SK-N-SH treated with all-trans-retinoic acid at 6 μM for 48 hours (cell line): ENCODE measurements around the gene VANGL1.

Experiments
- ATAC-seq: fragments of 200-7000 bp; cut with Tn5 transposase; 3 replicates; pipeline ENCODE4 v1.9.1; 2020; ENCODE audit warnings: mild to moderate bottlenecking, moderate library complexity
- ARNTL ChIP-seq: fragments of 450-650 bp; formaldehyde crosslinking; IDR thresholded peaks from 2 replicates; pipeline ENCODE4 v1.5.0; 2020; ENCODE audit warnings: low read depth, mild to moderate bottlenecking, moderate library complexity, borderline replicate concordance
- BACH2 ChIP-seq: fragments of 250-450 bp; sonication (Bioruptor Pico); IDR thresholded peaks from 2 replicates; pipeline ENCODE4 v1.9.0; 2021; ENCODE audit warnings: mild to moderate bottlenecking, borderline replicate concordance
- CSDC2 ChIP-seq: fragments of 250-450 bp; sonication (Bioruptor Pico); IDR thresholded peaks from 2 replicates; pipeline ENCODE4 v1.5.0; 2020; ENCODE audit warnings: mild to moderate bottlenecking, moderate library complexity
- ESRRG ChIP-seq: fragments of 250-450 bp; sonication (Bioruptor Pico); IDR thresholded peaks from 2 replicates; pipeline ENCODE4 v1.6.1; 2021; ENCODE audit warnings: mild to moderate bottlenecking
- ISL1 ChIP-seq: fragments of 250-450 bp; sonication (Bioruptor Pico); IDR thresholded peaks from 2 replicates; pipeline ENCODE4 v2.1.2; 2022; ENCODE audit warnings: mild to moderate bottlenecking, moderate library complexity
- OSR1 ChIP-seq: fragments of 250-450 bp; sonication (Bioruptor Pico); IDR thresholded peaks from 2 replicates; pipeline ENCODE4 v1.8.0; 2022; ENCODE audit warnings: moderate library complexity, mild to moderate bottlenecking, inconsistent platforms
- PPARA ChIP-seq: fragments of 250-450 bp; sonication (Bioruptor Pico); IDR thresholded peaks from 2 replicates; pipeline ENCODE4 v1.5.0; 2020; ENCODE audit warnings: mild to moderate bottlenecking, borderline replicate concordance
- RARB ChIP-seq: fragments of 250-450 bp; sonication (Bioruptor Pico); IDR thresholded peaks from 2 replicates; pipeline ENCODE4 v1.8.0; 2021; ENCODE audit warnings: mild to moderate bottlenecking, moderate library complexity
- SNAI2 ChIP-seq: fragments of 250-450 bp; sonication (Bioruptor Pico); IDR thresholded peaks from 2 replicates; pipeline ENCODE4 v1.5.0; 2020; ENCODE audit warnings: mild to moderate bottlenecking, moderate library complexity
- TCF4 ChIP-seq: fragments of 250-450 bp; sonication (Bioruptor Pico); IDR thresholded peaks from 2 replicates; pipeline ENCODE4 v1.8.0; 2021; ENCODE audit warnings: mild to moderate bottlenecking, moderate library complexity, borderline replicate concordance
- TOX ChIP-seq: fragments of 250-450 bp; sonication (Bioruptor Pico); IDR thresholded peaks from 2 replicates; pipeline ENCODE4 v1.8.0; 2021; ENCODE audit warnings: mild to moderate bottlenecking, moderate library complexity, borderline replicate concordance
- ZC3H10 ChIP-seq: fragments of 250-450 bp; sonication (Bioruptor Pico); IDR thresholded peaks from 2 replicates; pipeline ENCODE4 v1.5.1; 2021; ENCODE audit warnings: mild to moderate bottlenecking, moderate library complexity
- ZFP3 ChIP-seq: fragments of 250-450 bp; sonication (Bioruptor Pico); IDR thresholded peaks from 2 replicates; pipeline ENCODE4 v1.5.0; 2020; ENCODE audit warnings: mild to moderate bottlenecking, moderate library complexity
- ZFP30 ChIP-seq: fragments of 450-650 bp; formaldehyde crosslinking; IDR thresholded peaks from 2 replicates; pipeline ENCODE4 v1.5.0; 2022; ENCODE audit warnings: mild to moderate bottlenecking, moderate library complexity
- ZNF565 ChIP-seq: fragments of 450-650 bp; formaldehyde crosslinking; conservative IDR thresholded peaks from 2 replicates; pipeline ENCODE4 v1.5.0; 2020; ENCODE audit warnings: low read depth, mild to moderate bottlenecking, moderate library complexity
- ZNF70 ChIP-seq: fragments of 450-650 bp; formaldehyde crosslinking; IDR thresholded peaks from 2 replicates; pipeline ENCODE4 v1.5.0; 2020; ENCODE audit warnings: mild to moderate bottlenecking, moderate library complexity
- ZNF8 ChIP-seq: fragments of 450-650 bp; formaldehyde crosslinking; IDR thresholded peaks from 2 replicates; pipeline ENCODE4 v1.5.0; 2020; ENCODE audit warnings: mild to moderate bottlenecking, moderate library complexity
- TF ChIP-seq, protein P1 (sequence below): fragments of 250-450 bp; sonication (Bioruptor Pico); IDR thresholded peaks from 2 replicates; pipeline ENCODE4 v1.8.0; 2021; ENCODE audit warnings: low read depth, mild to moderate bottlenecking, moderate library complexity, borderline replicate concordance
- TF ChIP-seq, protein P2 (sequence below): fragments of 250-450 bp; sonication (Bioruptor Pico); IDR thresholded peaks from 2 replicates; pipeline ENCODE4 v1.8.0; 2020; ENCODE audit warnings: mild to moderate bottlenecking, moderate library complexity, borderline replicate concordance
- TF ChIP-seq, protein P3 (sequence below): fragments of 250-450 bp; sonication (Bioruptor Pico); IDR thresholded peaks from 2 replicates; pipeline ENCODE4 v1.5.1; 2020; ENCODE audit warnings: low read depth, mild to moderate bottlenecking, moderate library complexity
- TF ChIP-seq, protein P4 (sequence below): fragments of 250-450 bp; sonication (Bioruptor Pico); IDR thresholded peaks from 2 replicates; pipeline ENCODE4 v1.5.0; 2020; ENCODE audit warnings: mild to moderate bottlenecking, moderate library complexity
- TF ChIP-seq, protein P5 (sequence below): fragments of 250-450 bp; sonication (Bioruptor Pico); IDR thresholded peaks from 2 replicates; pipeline ENCODE4 v1.5.1; 2021; ENCODE audit warnings: mild to moderate bottlenecking, moderate library complexity

VANGL1 gene

DNA sequence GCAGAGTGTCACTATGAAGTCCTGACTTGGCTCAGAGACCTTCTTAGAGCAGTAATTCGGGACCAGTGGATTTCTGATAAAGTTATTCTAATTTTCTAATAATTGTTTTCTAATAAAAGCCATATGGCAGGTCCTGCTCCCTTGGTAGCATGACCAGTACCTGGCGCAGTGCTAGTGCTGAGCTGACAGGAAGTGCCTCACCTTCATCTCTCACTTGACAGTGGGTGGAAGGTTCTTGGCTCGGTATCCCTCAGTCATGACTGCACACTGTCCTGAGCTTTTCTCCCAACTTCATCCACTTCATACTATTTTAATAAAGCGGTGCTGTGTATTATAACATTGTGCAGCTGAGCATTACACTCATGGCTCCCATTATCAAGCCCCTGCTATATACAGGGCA is 14.1 kb downstream of the VANGL1 start:
- no peak for TF ChIP-seq ZNF565
- no peak for ATAC-seq

DNA sequence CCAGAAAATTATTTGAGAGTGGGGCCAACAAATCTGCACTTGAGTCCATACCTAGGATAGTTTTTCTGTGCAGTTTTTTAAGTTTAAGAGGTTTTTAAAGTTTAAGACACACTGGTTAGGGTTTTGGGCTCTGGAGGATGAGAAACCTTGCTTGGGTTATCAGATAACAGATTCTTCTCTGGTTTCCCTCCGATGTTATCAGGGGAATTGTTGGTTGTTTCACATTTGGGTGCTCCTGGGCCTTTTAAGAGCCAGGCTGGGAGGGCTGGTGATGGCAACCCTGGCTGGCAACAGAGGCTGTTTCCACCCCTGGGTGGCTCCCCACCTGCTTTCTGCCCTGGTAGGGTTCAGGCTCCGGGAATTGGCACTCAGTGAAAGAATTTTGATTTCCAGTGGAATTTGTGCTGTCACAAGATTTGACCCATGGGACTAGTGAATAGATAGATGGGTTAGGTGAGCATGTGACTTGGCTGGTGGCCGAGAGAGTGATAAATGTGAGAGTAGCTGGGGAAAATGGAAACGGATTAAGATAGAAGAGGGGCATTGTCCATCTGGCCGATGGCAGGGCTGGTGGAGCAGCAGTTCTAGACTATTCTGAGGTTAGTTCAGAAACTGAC is 14.8 kb downstream of the VANGL1 start:
- ATAC-seq = no peak
- no peak for TF ChIP-seq BACH2 (CRISPR knock-in tag)
- TF ChIP-seq, protein P1, sequence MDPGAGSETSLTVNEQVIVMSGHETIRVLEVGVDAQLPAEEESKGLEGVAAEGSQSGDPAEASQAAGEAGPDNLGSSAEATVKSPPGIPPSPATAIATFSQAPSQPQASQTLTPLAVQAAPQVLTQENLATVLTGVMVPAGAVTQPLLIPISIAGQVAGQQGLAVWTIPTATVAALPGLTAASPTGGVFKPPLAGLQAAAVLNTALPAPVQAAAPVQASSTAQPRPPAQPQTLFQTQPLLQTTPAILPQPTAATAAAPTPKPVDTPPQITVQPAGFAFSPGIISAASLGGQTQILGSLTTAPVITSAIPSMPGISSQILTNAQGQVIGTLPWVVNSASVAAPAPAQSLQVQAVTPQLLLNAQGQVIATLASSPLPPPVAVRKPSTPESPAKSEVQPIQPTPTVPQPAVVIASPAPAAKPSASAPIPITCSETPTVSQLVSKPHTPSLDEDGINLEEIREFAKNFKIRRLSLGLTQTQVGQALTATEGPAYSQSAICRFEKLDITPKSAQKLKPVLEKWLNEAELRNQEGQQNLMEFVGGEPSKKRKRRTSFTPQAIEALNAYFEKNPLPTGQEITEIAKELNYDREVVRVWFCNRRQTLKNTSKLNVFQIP = no peak
- TF ChIP-seq, protein P2, sequence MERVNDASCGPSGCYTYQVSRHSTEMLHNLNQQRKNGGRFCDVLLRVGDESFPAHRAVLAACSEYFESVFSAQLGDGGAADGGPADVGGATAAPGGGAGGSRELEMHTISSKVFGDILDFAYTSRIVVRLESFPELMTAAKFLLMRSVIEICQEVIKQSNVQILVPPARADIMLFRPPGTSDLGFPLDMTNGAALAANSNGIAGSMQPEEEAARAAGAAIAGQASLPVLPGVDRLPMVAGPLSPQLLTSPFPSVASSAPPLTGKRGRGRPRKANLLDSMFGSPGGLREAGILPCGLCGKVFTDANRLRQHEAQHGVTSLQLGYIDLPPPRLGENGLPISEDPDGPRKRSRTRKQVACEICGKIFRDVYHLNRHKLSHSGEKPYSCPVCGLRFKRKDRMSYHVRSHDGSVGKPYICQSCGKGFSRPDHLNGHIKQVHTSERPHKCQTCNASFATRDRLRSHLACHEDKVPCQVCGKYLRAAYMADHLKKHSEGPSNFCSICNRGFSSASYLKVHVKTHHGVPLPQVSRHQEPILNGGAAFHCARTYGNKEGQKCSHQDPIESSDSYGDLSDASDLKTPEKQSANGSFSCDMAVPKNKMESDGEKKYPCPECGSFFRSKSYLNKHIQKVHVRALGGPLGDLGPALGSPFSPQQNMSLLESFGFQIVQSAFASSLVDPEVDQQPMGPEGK (CRISPR knock-in tag) = no peak
- TF ChIP-seq, protein P3, sequence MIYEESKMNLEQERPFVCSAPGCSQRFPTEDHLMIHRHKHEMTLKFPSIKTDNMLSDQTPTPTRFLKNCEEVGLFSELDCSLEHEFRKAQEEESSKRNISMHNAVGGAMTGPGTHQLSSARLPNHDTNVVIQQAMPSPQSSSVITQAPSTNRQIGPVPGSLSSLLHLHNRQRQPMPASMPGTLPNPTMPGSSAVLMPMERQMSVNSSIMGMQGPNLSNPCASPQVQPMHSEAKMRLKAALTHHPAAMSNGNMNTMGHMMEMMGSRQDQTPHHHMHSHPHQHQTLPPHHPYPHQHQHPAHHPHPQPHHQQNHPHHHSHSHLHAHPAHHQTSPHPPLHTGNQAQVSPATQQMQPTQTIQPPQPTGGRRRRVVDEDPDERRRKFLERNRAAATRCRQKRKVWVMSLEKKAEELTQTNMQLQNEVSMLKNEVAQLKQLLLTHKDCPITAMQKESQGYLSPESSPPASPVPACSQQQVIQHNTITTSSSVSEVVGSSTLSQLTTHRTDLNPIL (CRISPR knock-in tag) = no peak
- TF ChIP-seq TOX = no peak
- TF ChIP-seq CSDC2 = no peak
- TF ChIP-seq ARNTL (CRISPR knock-in tag) = no peak
- TF ChIP-seq RARB (CRISPR knock-in tag) = no peak
- TF ChIP-seq ZNF8 (CRISPR knock-in tag) = no peak
- no peak for TF ChIP-seq ZNF70

DNA sequence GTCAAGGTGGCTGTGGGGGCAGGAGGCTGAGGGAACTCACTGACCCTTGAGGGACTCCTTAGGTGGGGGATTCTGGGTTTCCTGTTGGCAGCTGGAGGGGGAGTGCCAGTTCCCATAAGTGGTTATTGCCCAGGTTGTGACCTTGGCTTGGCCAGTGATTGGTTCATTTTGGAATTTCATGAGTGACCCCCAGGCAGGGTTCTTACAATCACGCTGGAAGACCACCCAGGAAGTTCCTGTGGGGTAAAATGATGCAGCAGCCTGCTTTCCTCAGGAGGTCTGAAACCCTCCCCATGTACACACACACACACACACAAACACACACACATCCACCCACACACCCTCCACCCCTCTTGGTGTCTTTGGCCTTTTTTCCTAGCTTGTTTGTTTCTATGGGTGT is 16.9 kb downstream of the VANGL1 start:
- TF ChIP-seq PPARA (CRISPR knock-in tag) (no peak), SNAI2 (no peak), ARNTL (CRISPR knock-in tag) (no peak), TCF4 (CRISPR knock-in tag) (no peak), ZNF70 (no peak), ZNF565 (no peak), CSDC2 (no peak)
- TF ChIP-seq, all 23 proteins: peak for 0
- ATAC-seq = no peak

DNA sequence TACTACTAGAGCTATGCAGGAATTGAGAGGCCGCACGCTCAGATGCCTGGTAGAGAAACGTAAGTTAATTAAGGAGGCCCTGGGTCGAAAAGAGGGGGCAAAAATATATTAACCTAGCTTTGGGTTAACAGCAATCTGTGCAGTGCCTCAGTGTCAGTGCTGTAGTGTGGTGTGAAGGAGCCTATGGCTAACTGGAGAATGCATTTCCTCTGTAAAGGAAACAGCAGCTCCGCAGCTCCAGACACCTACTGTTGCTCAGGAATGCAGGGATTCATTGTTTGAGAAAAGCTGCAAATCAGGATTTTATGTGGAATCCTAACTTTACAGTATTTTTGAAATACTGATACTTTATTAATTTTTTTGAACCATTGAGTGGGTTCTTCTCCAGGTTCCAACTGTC is 18.4 kb downstream of the VANGL1 start:
- no peak for ATAC-seq
- TF ChIP-seq ZNF565 (no peak), ZFP30 (no peak), ISL1 (CRISPR knock-in tag) (no peak), TOX (no peak), RARB (CRISPR knock-in tag) (no peak), ZC3H10 (CRISPR knock-in tag) (no peak), ZNF8 (CRISPR knock-in tag) (no peak), CSDC2 (no peak), OSR1 (CRISPR knock-in tag) (no peak), ARNTL (CRISPR knock-in tag) (no peak), TCF4 (CRISPR knock-in tag) (no peak), BACH2 (CRISPR knock-in tag) (no peak), ZFP3 (CRISPR knock-in tag) (no peak), ZNF70 (no peak), ESRRG (CRISPR knock-in tag) (no peak)
- TF ChIP-seq, protein P3 (CRISPR knock-in tag) = no peak
- TF ChIP-seq, protein P4, sequence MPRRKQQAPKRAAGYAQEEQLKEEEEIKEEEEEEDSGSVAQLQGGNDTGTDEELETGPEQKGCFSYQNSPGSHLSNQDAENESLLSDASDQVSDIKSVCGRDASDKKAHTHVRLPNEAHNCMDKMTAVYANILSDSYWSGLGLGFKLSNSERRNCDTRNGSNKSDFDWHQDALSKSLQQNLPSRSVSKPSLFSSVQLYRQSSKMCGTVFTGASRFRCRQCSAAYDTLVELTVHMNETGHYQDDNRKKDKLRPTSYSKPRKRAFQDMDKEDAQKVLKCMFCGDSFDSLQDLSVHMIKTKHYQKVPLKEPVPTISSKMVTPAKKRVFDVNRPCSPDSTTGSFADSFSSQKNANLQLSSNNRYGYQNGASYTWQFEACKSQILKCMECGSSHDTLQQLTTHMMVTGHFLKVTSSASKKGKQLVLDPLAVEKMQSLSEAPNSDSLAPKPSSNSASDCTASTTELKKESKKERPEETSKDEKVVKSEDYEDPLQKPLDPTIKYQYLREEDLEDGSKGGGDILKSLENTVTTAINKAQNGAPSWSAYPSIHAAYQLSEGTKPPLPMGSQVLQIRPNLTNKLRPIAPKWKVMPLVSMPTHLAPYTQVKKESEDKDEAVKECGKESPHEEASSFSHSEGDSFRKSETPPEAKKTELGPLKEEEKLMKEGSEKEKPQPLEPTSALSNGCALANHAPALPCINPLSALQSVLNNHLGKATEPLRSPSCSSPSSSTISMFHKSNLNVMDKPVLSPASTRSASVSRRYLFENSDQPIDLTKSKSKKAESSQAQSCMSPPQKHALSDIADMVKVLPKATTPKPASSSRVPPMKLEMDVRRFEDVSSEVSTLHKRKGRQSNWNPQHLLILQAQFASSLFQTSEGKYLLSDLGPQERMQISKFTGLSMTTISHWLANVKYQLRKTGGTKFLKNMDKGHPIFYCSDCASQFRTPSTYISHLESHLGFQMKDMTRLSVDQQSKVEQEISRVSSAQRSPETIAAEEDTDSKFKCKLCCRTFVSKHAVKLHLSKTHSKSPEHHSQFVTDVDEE (CRISPR knock-in tag) = no peak
- TF ChIP-seq, protein P1 = no peak
- TF ChIP-seq, protein P5, sequence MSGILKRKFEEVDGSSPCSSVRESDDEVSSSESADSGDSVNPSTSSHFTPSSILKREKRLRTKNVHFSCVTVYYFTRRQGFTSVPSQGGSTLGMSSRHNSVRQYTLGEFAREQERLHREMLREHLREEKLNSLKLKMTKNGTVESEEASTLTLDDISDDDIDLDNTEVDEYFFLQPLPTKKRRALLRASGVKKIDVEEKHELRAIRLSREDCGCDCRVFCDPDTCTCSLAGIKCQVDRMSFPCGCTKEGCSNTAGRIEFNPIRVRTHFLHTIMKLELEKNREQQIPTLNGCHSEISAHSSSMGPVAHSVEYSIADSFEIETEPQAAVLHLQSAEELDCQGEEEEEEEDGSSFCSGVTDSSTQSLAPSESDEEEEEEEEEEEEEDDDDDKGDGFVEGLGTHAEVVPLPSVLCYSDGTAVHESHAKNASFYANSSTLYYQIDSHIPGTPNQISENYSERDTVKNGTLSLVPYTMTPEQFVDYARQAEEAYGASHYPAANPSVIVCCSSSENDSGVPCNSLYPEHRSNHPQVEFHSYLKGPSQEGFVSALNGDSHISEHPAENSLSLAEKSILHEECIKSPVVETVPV = no peak
- TF ChIP-seq, all 23 proteins: peak for 0
